Cardiac atrium fibroblast (primary cell): Measurements from ENCODE around the gene ABCC8. TPM values are rescaled to one million over a fixed set of nuclear protein-coding genes. Genes with fewer than 3 reads are reported as not detected.

Experiments used
- total RNA-seq: library from RNA; depleted of rRNA; stranded (reverse); fragments of >200 nt; gene quantifications from 2 replicates; pipeline ENCODE4 v1.2.3, GENCODE V29; 2015

Gene ABCC8
- total RNA-seq: not detected in 2 replicates

GRCh38 chr11:17476317-17477083, at the start of gene ABCC8:
TSS of gene ABCC8 (minus strand) at chr11:17476845. CDS start at chr11:17476776, 69 bp downstream.

GRCh38 chr11:17388609-17389210, 87.9 kb downstream of the ABCC8 start, which contains the start of gene KCNJ11:
TSS of gene KCNJ11 (minus strand) at chr11:17388659. CDS start at chr11:17388091, 568 bp downstream.

GRCh38 chr11:17351510-17352176, 125.0 kb downstream of the ABCC8 start, which contains the start of gene NCR3LG1:
TSS of gene NCR3LG1 (plus strand) at chr11:17351800. CDS start at chr11:17351970, 170 bp downstream.

Other genes starting within 250 kb of the ABCC8 start
- gene NUCB2, start 200.1 kb downstream of the ABCC8 start, total RNA-seq: 50.5 and 65.9 TPM in 2 replicates
- gene NCR3LG1, start 125.0 kb downstream of the ABCC8 start, total RNA-seq: 3.8 and 8.7 TPM in 2 replicates
- not detected in 2 replicates for gene KCNJ11, start 88.2 kb downstream of the ABCC8 start, total RNA-seq
- not detected in 2 replicates for gene USH1C, start 67.6 kb upstream of the ABCC8 start, total RNA-seq
- not detected in 2 replicates for gene OTOG, start 70.4 kb upstream of the ABCC8 start, total RNA-seq
- not detected in 2 replicates for gene MYOD1, start 242.7 kb upstream of the ABCC8 start, total RNA-seq